ENCODE measurements around the gene TRA2A.

Gene TRA2A

DNA sequence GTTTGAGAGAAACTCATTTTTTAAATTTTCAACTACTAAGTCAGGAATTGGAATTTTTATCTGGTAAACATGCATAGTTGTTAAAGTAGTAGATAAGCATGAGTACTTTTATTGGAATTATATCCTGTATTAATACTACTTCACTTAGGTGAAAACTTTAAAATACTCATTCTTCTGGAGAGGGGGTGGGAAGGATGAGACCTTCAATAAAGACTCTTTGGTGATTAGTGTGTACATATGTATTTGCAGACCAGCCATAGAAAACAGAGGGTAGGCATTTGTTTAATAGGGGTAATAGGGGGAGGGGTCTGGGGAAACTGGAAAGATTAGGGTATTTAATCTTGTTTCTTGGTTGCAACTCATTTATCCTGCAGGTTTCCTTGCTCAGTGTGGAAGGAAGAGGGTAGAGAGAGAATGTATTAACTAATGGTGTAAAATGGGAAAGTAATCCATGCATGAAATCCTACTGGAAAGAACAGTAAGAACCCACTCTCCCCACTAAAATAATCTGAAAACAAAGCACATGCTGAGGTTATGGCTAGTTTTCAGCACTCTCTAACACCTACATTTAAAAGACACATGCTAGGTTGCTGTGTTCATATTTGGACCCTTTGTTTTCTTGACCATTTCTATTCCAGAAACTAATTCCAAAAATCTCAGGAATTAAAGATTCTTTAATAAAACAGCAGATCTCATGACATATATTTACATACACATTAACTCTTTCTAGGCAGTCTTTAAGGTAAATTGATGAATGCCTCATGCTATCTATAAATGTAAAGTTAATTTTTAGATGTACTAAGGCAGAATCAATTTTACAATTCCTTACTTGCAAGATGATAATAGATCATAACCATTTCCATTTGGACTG, 55.3 kb downstream of the TRA2A start:
- Histone ChIP-seq H3K79me2 (ENCODE audit: control insufficient read depth, insufficient read depth, low read length, unreplicated experiment) (peaks cover 14% of the 10 kb centered on the region), H3K4me1 (ENCODE audit: control insufficient read depth, insufficient read depth, low read length, unreplicated experiment) (peaks cover 17% of the 10 kb centered on the region), H3K27ac (ENCODE audit: low read depth, low read length) (no peak overlapping the region), H2AFZ (ENCODE audit: low read length, unreplicated experiment) (no peak overlapping the region), H3K36me3 (ENCODE audit: insufficient read depth, low read length) (no peaks in the 10 kb centered on the region), H3K27me3 (ENCODE audit: insufficient read depth, low read length) (peaks cover 47% of the 10 kb centered on the region), H3K4me3 (ENCODE audit: low read depth, low read length) (no peak overlapping the region; the same call in 1 of the 2 replicates)

DNA sequence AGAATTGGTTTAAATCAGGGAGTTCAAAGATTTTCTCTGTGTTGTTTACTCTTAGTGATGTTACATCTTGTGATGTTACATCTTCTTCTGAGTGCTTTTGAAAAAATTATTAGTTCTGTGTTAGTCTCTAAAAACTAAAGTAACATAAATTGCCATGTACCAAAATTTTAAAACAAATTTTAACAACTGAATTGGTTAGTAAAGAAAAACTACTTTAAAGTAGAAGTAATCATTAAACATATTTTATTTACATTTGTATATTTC, 56.3 kb downstream of the TRA2A start:
- Histone ChIP-seq H2AFZ (ENCODE audit: low read length, unreplicated experiment) (no peak overlapping the region), H3K79me2 (ENCODE audit: control insufficient read depth, insufficient read depth, low read length, unreplicated experiment) (peaks cover 14% of the 10 kb centered on the region), H3K27me3 (ENCODE audit: insufficient read depth, low read length) (peaks cover 47% of the 10 kb centered on the region), H3K4me3 (ENCODE audit: low read depth, low read length) (peak overlapping the region; percentile 96), H3K27ac (ENCODE audit: low read depth, low read length) (no peak overlapping the region), H3K36me3 (ENCODE audit: insufficient read depth, low read length) (no peaks in the 10 kb centered on the region), H3K4me1 (ENCODE audit: control insufficient read depth, insufficient read depth, low read length, unreplicated experiment) (peaks cover 17% of the 10 kb centered on the region)

DNA sequence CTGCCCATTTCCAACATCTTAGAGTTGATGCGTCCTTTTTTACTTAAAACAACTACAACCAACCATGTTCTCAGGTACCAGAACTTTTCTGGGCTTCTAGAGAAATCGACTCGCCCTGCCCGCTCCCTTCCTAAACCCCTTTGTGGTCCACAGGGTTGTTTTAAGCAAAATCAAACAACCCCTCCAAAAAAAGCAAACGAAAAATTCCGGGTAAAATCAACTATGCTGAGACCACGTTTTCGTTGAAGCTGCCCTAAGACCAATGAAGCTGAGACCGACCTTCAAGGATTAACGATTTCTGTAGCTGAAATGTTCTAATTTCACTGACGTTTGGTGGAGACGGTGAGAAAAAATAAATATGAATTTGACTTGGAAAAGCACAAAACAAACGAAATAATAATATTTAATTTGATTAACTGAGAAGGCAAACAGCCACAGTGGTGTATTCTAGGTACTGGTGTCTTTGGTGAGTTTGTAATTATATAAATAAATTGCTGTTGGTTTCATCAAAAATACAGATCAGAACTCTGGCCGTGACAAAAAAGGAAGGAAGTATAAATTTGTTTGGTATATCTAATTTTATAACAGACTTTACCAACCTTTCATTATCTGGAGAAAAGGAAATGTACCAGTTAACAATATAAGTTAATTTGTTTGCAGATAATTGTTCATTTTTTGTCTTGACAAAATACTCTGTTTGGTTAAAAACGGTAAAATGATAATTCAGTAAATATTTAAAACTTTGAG, 56.8 kb downstream of the TRA2A start:
- Histone ChIP-seq H3K4me1 (ENCODE audit: control insufficient read depth, insufficient read depth, low read length, unreplicated experiment) (peaks cover 17% of the 10 kb centered on the region), H3K4me3 (ENCODE audit: low read depth, low read length) (peak overlapping the region; percentile 96), H3K27ac (ENCODE audit: low read depth, low read length) (peak overlapping the region; percentile 32), H3K79me2 (ENCODE audit: control insufficient read depth, insufficient read depth, low read length, unreplicated experiment) (peaks cover 14% of the 10 kb centered on the region), H3K36me3 (ENCODE audit: insufficient read depth, low read length) (no peaks in the 10 kb centered on the region), H2AFZ (ENCODE audit: low read length, unreplicated experiment) (peak overlapping the region; percentile 55), H3K27me3 (ENCODE audit: insufficient read depth, low read length) (peaks cover 47% of the 10 kb centered on the region)

DNA sequence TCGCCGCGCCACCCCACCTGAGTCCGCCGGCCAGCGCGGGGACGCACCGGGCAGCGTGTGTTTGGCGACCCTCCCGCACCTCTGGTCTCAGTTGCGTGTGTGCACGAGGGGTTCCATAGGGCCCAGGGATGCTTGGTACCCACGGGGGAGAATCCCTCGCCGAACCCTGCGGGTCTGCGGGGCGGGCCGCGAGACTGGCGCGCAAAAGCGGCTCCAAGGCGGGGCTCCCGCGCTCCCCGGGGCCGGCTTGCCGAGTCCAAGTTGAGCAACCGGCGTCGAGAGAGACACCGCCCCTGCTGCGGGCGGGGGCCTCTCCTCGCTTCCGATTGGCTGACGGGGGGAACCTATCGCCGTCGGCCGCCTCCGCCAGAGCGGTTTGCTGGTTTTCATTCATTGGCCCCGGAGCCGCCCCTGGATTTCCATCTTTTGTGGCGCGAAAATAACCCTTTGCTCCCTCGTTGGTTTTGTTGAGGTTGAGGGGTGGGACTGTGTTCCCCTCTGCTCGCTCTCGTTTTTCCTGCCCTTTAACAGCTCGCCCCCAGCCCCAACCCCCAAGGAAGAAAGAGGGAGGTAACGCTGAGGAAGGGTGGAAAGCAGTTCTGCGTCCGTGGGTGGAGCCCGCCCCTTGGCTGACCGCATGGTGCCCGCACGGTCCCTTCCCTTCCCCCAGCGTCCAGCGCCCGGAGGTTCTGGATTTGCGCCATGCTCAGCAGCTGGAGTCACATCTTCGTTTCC, 57.5 kb downstream of the TRA2A start:
- Histone ChIP-seq H3K27me3 (ENCODE audit: insufficient read depth, low read length) (peaks cover 42% of the 10 kb centered on the region), H3K4me1 (ENCODE audit: control insufficient read depth, insufficient read depth, low read length, unreplicated experiment) (peaks cover 17% of the 10 kb centered on the region), H3K36me3 (ENCODE audit: insufficient read depth, low read length) (no peaks in the 10 kb centered on the region), H3K79me2 (ENCODE audit: control insufficient read depth, insufficient read depth, low read length, unreplicated experiment) (peaks cover 21% of the 10 kb centered on the region), H2AFZ (ENCODE audit: low read length, unreplicated experiment) (peak overlapping the region; percentile 88), H3K27ac (ENCODE audit: low read depth, low read length) (peak overlapping the region; percentile 49), H3K4me3 (ENCODE audit: low read depth, low read length) (peak overlapping the region; percentile 96)

DNA sequence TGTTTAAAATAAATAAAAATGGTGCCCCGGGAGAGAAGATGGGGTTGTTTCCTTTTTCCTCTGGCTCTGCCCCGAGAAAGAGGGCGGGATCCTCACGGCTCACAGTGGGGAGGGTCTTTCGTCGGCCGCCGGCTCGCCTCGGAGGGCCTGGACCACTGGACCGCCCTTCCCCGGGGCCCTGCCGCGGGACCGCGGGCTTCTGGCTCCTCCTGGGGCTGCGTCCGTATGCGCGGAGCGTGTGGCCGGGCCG, 58.0 kb downstream of the TRA2A start:
- Histone ChIP-seq H3K4me3 (ENCODE audit: low read depth, low read length) (peak overlapping the region; percentile 96), H3K4me1 (ENCODE audit: control insufficient read depth, insufficient read depth, low read length, unreplicated experiment) (peaks cover 17% of the 10 kb centered on the region), H3K27ac (ENCODE audit: low read depth, low read length) (peak overlapping the region; percentile 49), H3K36me3 (ENCODE audit: insufficient read depth, low read length) (no peaks in the 10 kb centered on the region), H2AFZ (ENCODE audit: low read length, unreplicated experiment) (peak overlapping the region; percentile 88), H3K27me3 (ENCODE audit: insufficient read depth, low read length) (peaks cover 37% of the 10 kb centered on the region), H3K79me2 (ENCODE audit: control insufficient read depth, insufficient read depth, low read length, unreplicated experiment) (peaks cover 26% of the 10 kb centered on the region)

DNA sequence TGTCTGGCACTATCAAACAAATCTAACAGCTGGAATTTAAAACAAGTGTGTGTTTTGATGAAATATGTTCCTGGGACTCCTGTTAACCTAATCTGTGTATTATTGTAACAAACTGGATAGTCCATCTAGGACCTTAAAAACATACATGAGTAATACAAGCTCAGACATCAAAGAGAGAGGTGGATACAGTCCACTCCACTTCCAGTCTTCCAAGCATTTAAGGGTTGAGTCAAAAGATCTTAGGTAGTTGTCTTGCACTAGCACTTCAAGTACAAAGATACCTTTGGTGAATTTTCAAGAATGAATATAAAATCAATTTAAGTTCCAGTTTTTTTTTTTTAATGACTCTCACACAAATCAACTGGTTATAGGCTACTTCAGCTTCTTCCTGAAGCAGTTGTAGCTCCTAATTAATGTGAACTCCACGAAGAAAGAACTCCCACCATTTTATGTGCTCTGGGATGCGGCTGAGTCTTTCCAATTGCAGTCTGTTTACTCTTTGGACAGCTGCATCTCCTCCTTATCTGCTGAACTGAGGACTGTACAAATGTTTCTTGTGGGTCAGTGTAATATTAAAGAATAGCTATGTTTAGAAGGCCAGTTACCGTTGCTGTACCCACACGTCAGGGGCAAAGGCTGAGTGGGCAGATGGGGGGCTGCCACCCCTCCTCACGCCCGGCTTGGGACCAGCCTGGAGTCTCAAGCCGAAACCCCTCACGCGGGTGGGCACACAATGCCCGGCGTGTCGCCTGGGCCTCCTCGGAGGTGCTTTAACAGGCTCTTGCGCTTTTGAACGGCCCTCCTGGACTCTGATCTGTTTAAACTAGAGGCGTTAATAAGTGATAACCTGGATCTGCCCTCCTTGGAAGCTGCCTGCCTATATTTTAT, 58.6 kb downstream of the TRA2A start:
- peak overlapping the region; percentile 88 for H2AFZ ChIP-seq (ENCODE audit: low read length, unreplicated experiment)
- peaks cover 17% of the 10 kb centered on the region for H3K4me1 ChIP-seq (ENCODE audit: control insufficient read depth, insufficient read depth, low read length, unreplicated experiment)
- H3K79me2 ChIP-seq (ENCODE audit: control insufficient read depth, insufficient read depth, low read length, unreplicated experiment) = peaks cover 31% of the 10 kb centered on the region
- H3K27me3 ChIP-seq (ENCODE audit: insufficient read depth, low read length) = peaks cover 31% of the 10 kb centered on the region
- peak overlapping the region; percentile 96 for H3K4me3 ChIP-seq (ENCODE audit: low read depth, low read length)
- no peaks in the 10 kb centered on the region for H3K36me3 ChIP-seq (ENCODE audit: insufficient read depth, low read length)
- peak overlapping the region; percentile 49 for H3K27ac ChIP-seq (ENCODE audit: low read depth, low read length)

DNA sequence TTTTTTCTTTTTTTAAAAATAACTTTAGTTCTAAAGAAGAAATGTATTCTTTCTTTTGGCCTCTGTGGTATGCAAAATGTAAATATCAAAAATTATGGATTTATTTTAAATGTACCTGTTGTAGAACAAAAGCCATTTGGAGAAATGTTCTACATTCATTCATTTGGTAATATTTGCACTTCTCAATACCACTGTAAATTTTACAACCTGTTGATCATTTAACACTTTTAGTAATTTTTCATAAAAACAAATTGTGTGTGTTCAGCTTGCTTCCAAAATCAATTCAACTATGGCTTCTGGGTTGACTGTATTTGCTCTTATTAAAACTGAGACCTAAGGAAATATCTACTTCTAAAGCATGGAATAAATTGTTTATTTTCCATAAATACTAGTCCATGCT, 59.2 kb downstream of the TRA2A start:
- Histone ChIP-seq H3K27ac (ENCODE audit: low read depth, low read length) (0 out of 2 replicates have a peak overlapping the region, but pooled peaks have one; percentile 49), H3K27me3 (ENCODE audit: insufficient read depth, low read length) (peaks cover 25% of the 10 kb centered on the region), H3K79me2 (ENCODE audit: control insufficient read depth, insufficient read depth, low read length, unreplicated experiment) (peaks cover 38% of the 10 kb centered on the region), H2AFZ (ENCODE audit: low read length, unreplicated experiment) (no peak overlapping the region), H3K36me3 (ENCODE audit: insufficient read depth, low read length) (no peaks in the 10 kb centered on the region), H3K4me3 (ENCODE audit: low read depth, low read length) (peak overlapping the region; percentile 96), H3K4me1 (ENCODE audit: control insufficient read depth, insufficient read depth, low read length, unreplicated experiment) (peaks cover 19% of the 10 kb centered on the region)

DNA sequence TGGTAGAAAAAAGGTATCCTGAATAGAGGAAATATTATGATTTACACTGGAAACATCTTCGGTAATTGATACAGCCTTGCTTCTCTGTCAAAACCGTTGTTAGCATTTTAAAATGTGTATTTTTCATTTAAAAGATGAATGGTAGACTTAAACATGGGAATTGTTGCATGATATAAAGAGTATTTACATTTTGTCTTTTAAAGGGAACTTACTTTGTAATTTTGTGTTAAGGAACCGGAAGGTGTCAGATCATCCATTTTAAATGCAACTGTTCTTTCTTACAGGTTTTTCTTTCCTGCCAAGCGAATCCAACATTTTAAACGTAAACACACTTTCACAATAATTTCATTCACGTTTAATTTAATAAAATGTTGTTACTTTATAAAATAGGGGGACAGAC, 59.7 kb downstream of the TRA2A start:
- peaks cover 20% of the 10 kb centered on the region for H3K27me3 ChIP-seq (ENCODE audit: insufficient read depth, low read length)
- H3K4me3 ChIP-seq (ENCODE audit: low read depth, low read length) = peak overlapping the region; percentile 96
- H3K4me1 ChIP-seq (ENCODE audit: control insufficient read depth, insufficient read depth, low read length, unreplicated experiment) = peaks cover 24% of the 10 kb centered on the region
- no peaks in the 10 kb centered on the region for H3K36me3 ChIP-seq (ENCODE audit: insufficient read depth, low read length)
- H3K79me2 ChIP-seq (ENCODE audit: control insufficient read depth, insufficient read depth, low read length, unreplicated experiment) = peaks cover 43% of the 10 kb centered on the region
- no peak overlapping the region for H2AFZ ChIP-seq (ENCODE audit: low read length, unreplicated experiment)
- peak overlapping the region; percentile 87; the same call in 1 of the 2 replicates for H3K27ac ChIP-seq (ENCODE audit: low read depth, low read length)

DNA sequence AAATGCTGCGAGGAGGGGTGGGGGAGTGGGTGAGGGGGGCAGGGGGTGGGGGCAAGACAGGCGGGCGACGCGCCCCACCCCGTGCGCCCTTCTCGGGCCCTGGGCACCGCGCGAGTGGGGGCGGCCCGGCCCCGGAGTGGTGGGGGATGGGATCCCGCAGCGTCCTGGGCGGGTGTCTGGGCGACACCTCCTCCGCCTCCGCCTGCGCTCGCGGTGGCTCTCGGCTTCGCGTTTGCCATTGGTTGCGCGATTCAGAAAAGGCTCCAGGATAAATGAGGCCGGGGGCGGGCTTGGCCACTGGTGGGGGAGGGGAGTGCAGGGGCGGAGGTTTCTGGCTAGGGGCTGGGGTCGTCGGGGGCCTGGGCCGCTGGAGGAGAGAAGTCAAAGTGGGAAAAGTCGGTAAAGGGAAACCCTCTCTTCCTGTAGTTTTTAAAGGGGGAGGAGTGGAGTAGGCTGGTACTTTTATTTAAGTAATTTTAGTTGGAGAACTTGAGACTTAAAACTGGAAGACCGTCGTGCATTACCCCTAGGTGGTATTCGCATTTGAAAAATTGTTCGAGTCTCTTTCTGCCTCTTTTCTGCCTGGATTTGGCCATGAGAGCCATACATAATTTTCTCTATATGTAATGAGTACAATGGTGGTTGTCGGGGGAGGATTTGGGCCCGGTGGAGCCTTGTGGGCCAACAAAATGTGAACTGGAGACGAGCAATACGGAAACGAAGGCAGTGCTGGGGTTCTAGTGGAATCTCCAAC, 60.5 kb downstream of the TRA2A start:
- Histone ChIP-seq H3K4me1 (ENCODE audit: control insufficient read depth, insufficient read depth, low read length, unreplicated experiment) (peaks cover 32% of the 10 kb centered on the region), H3K27ac (ENCODE audit: low read depth, low read length) (peak overlapping the region; percentile 87), H2AFZ (ENCODE audit: low read length, unreplicated experiment) (peak overlapping the region; percentile 19), H3K79me2 (ENCODE audit: control insufficient read depth, insufficient read depth, low read length, unreplicated experiment) (peaks cover 51% of the 10 kb centered on the region), H3K4me3 (ENCODE audit: low read depth, low read length) (peak overlapping the region; percentile 96), H3K36me3 (ENCODE audit: insufficient read depth, low read length) (no peaks in the 10 kb centered on the region), H3K27me3 (ENCODE audit: insufficient read depth, low read length) (peaks cover 12% of the 10 kb centered on the region)
